A549 (cell line): ENCODE results near the gene MS4A2. TPM values are rescaled to one million over a fixed set of nuclear protein-coding genes. Genes with fewer than 3 reads are reported as not detected.

ENCODE experiments used
- ATAC-seq, 2 experiments: fragments of 200-7000 bp in 1 of 2; fragments of >200 bp in 1 of 2; cut with Nextera tagmentation in 1 of 2; cut with Tn5 transposase in 1 of 2; 3 replicates each; pipeline versions ENCODE4 v1.8.0 to v1.9.1; 2018 to 2020; ENCODE audit warnings: mild to moderate bottlenecking in 1 of 2, moderate library complexity in 1 of 2
- CTCF ChIA-PET: fragments of 300-600 bp; sonication (Branson Sonifier 250); formaldehyde crosslinking; extraction: SDS; loops from one replicate; lab custom pipeline; 2021; ENCODE audit warnings: antibody characterized with exemption, inconsistent platforms; lab: Yijun Ruan, JAX
- POLR2A ChIA-PET: fragments of 350-600 bp; formaldehyde crosslinking; extraction: SDS; loops from one replicate; lab custom pipeline; 2021; ENCODE audit warnings: antibody characterized with exemption, inconsistent platforms; lab: Yijun Ruan, JAX
- DNase-seq, 2 experiments: peaks; one replicate each; pipeline versions ENCODE4 v3.0.0 to v3.0.0-alpha.2; 2011 to 2016; ENCODE audit warnings: low read depth in 1 of 2, low spot score in 1 of 2
- FAIRE-seq: peaks from 2 replicates; lab custom pipeline; 2011; peaks lifted over from hg19 to GRCh38; lab: Jason Lieb, UNC
- H3K27ac ChIP-seq, 2 experiments: fragments of >200 bp; sonication (Bioruptor Twin); formaldehyde crosslinking; 3 replicates each; pipeline ENCODE4 v1.5.1; 2016 to 2017
- H3K4me1 ChIP-seq: fragments of >200 bp; sonication (Bioruptor Twin); formaldehyde crosslinking; 3 replicates; pipeline ENCODE4 v1.6.1; 2016
- H3K4me2 ChIP-seq: fragments of >200 bp; sonication (Bioruptor Twin); formaldehyde crosslinking; 3 replicates; pipeline ENCODE4 v1.6.1; 2016
- H3K4me3 ChIP-seq: fragments of >200 bp; sonication (Bioruptor Twin); formaldehyde crosslinking; 3 replicates; pipeline ENCODE4 v1.5.1; 2016
- H3K9me3 ChIP-seq: fragments of >200 bp; sonication (Bioruptor Twin); formaldehyde crosslinking; 3 replicates; pipeline ENCODE4 v1.6.1; 2016
- ATOH8 ChIP-seq: fragments of 250-450 bp; sonication (Bioruptor Pico); IDR thresholded peaks from 2 replicates; pipeline ENCODE4 v1.5.0; 2020; ENCODE audit warnings: low read depth, mild to moderate bottlenecking, moderate library complexity
- BCL3 ChIP-seq: fragments of >200 bp; sonication (Bioruptor Twin); formaldehyde crosslinking; IDR thresholded peaks from 3 replicates; pipeline ENCODE4 v1.6.1; 2016
- CBX2 ChIP-seq: fragments of 200-600 bp; sonication (generic); IDR thresholded peaks from 2 replicates; pipeline ENCODE4 v1.6.1; 2016; ENCODE audit warnings: low read depth, mild to moderate bottlenecking, borderline replicate concordance
- E2F6 ChIP-seq: IDR thresholded peaks from 2 replicates; pipeline ENCODE4 v1.6.1; 2012; ENCODE audit warnings: low read depth, borderline replicate concordance
- EHMT2 ChIP-seq: fragments of 200-600 bp; sonication (generic); IDR thresholded peaks from 2 replicates; pipeline ENCODE4 v1.6.1; 2016; ENCODE audit warnings: antibody characterized with exemption, low read depth, mild to moderate bottlenecking, moderate library complexity
- ELK1 ChIP-seq: fragments of 150-350 bp; IDR thresholded peaks from 2 replicates; pipeline ENCODE4 v1.6.1; 2014; ENCODE audit warnings: low read depth, mild to moderate bottlenecking, low read length
- FOSB ChIP-seq: fragments of 250-450 bp; sonication (Bioruptor Pico); IDR thresholded peaks from 2 replicates; pipeline ENCODE4 v1.5.0; 2020; ENCODE audit warnings: mild to moderate bottlenecking, moderate library complexity
- FOXS1 ChIP-seq: fragments of 250-450 bp; sonication (Bioruptor Pico); IDR thresholded peaks from 2 replicates; pipeline ENCODE4 v1.5.0; 2020; ENCODE audit warnings: mild to moderate bottlenecking, moderate library complexity
- HEYL ChIP-seq: fragments of 250-450 bp; sonication (Bioruptor Pico); IDR thresholded peaks from 2 replicates; pipeline ENCODE4 v1.8.0; 2021; ENCODE audit warnings: mild to moderate bottlenecking, moderate library complexity
- HOXA7 ChIP-seq: fragments of 250-450 bp; sonication (Bioruptor Pico); IDR thresholded peaks from 2 replicates; pipeline ENCODE4 v1.5.0; 2020; ENCODE audit warnings: mild to moderate bottlenecking, moderate library complexity
- JUN ChIP-seq, 2 experiments: fragments of >200 bp; sonication (Bioruptor Twin); formaldehyde crosslinking; IDR thresholded peaks; 2 replicates in 1 of 2; 3 replicates in 1 of 2; pipeline ENCODE4 v1.6.1; 2016 to 2017
- MYC ChIP-seq: IDR thresholded peaks from 2 replicates; pipeline ENCODE4 v1.6.1; 2012; ENCODE audit warnings: mild to moderate bottlenecking, inconsistent platforms, low read length, improper control_type of control experiment, borderline replicate concordance
- NR3C1 ChIP-seq: fragments of >200 bp; sonication (Bioruptor Twin); formaldehyde crosslinking; IDR thresholded peaks from 3 replicates; pipeline ENCODE4 v1.6.1; 2017
- PHF8 ChIP-seq: fragments of 200-600 bp; sonication (generic); IDR thresholded peaks from 2 replicates; pipeline ENCODE4 v1.6.1; 2016; ENCODE audit warnings: low read depth, mild to moderate bottlenecking, antibody characterized with exemption, moderate library complexity, borderline replicate concordance
- POLR2A ChIP-seq: IDR thresholded peaks from 2 replicates; pipeline ENCODE4 v1.6.1; 2012; ENCODE audit warnings: mild to moderate bottlenecking, low read length
- RFX5 ChIP-seq: fragments of 450-650 bp; IDR thresholded peaks from 2 replicates; pipeline ENCODE4 v1.7.1; 2014; ENCODE audit warnings: antibody characterized with exemption, mild to moderate bottlenecking, moderate library complexity
- SMC3 ChIP-seq: fragments of >200 bp; sonication (Bioruptor Twin); formaldehyde crosslinking; IDR thresholded peaks from 3 replicates; pipeline ENCODE4 v1.6.1; 2018; ENCODE audit warnings: inconsistent platforms
- TFCP2L1 ChIP-seq: fragments of 250-450 bp; sonication (Bioruptor Pico); IDR thresholded peaks from 2 replicates; pipeline ENCODE4 v1.5.0; 2021; ENCODE audit warnings: mild to moderate bottlenecking
- TP53 ChIP-seq: fragments of 250-450 bp; sonication (Bioruptor Pico); IDR thresholded peaks from 2 replicates; pipeline ENCODE4 v1.5.0; 2021; ENCODE audit warnings: mild to moderate bottlenecking, moderate library complexity
- ZSCAN20 ChIP-seq: fragments of 250-450 bp; sonication (Bioruptor Pico); IDR thresholded peaks from 2 replicates; pipeline ENCODE4 v1.8.0; 2022; ENCODE audit warnings: mild to moderate bottlenecking, moderate library complexity
- WGBS: methylation state at CpG from one replicate; pipeline ENCODE4 v1.1.6; 2017; ENCODE audit errors: missing lambda C conversion rate; 5-methylcytosine and 5-hydroxymethylcytosine counted together
- polyA plus RNA-seq, 4 experiments: library from polyadenylated mRNA; depleted of rRNA in 3 of 4; stranded (reverse); fragments of >200 nt; fragmentation: RNase III in 1 of 4; extraction: RNeasy Plus Mini Kit Qiagen cat#74134 plus additional on column Dnase treatment in 1 of 4; gene quantifications; 2 replicates in 3 of 4; 3 replicates in 1 of 4; pipeline ENCODE4 v1.2.3, GENCODE V29; 2011 to 2017

The MS4A2 gene
- polyA plus RNA-seq, 2 of the 4 experiments (the other 2 are of a cell fraction), result not detected

GRCh38 chr11:60056349-60056969, 32.0 kb upstream of the MS4A2 start, which contains the start of gene MS4A3:
TSS of gene MS4A3 (plus strand) at chr11:60056665. CDS start at chr11:60061161, 4,496 bp downstream.
- no peaks in the 10 kb centered on the region for H3K9me3 ChIP-seq
- no peaks in the 10 kb centered on the region for H3K4me1 ChIP-seq
- FAIRE-seq (no peak), DNase-seq (no peak), ATAC-seq (peak in 1 of 2 experiments; percentile 50; a peak in 1 of 6 replicates)
- POLR2A ChIA-PET, result no interaction called here
- no peak within 1 kb of the TSS for H3K4me3 ChIP-seq
- WGBS, result 26% methylated on average over 8 of the region's 8 CpGs
- no peak within 1 kb of the TSS for H3K4me2 ChIP-seq
- no peak within 1 kb of the TSS for H3K27ac ChIP-seq
- TF ChIP-seq HOXA7, result no peak
- no peak for TF ChIP-seq ELK1
- no peak for TF ChIP-seq NR3C1
- no peak for TF ChIP-seq BCL3
- no peak for TF ChIP-seq PHF8
- no peak for TF ChIP-seq SMC3
- TF ChIP-seq ZSCAN20, result no peak
- TF ChIP-seq HEYL (CRISPR knock-in tag), result no peak
- TF ChIP-seq TP53 (CRISPR knock-in tag), result no peak
- TF ChIP-seq E2F6, result no peak
- no peak for TF ChIP-seq JUN (IDR thresholded peaks at IDR 0.05)
- TF ChIP-seq RFX5, result no peak
- no peak for TF ChIP-seq CBX2
- no peak for TF ChIP-seq EHMT2
- TF ChIP-seq ATOH8 (CRISPR knock-in tag), result no peak
- CTCF ChIA-PET, result no interaction called here

- ATAC-seq (no peak), DNase-seq (no peak), FAIRE-seq (no peak)
- no peak for TF ChIP-seq FOXS1 (CRISPR knock-in tag)
- no peak for TF ChIP-seq POLR2A
- TF ChIP-seq ATOH8 (CRISPR knock-in tag), result no peak
- TF ChIP-seq NR3C1, result no peak
- TF ChIP-seq TFCP2L1, result no peak
- no peak for TF ChIP-seq MYC
- no peak for TF ChIP-seq FOSB (CRISPR knock-in tag)
- H3K4me3 ChIP-seq, result no peak overlapping the region
- ChIA-PET CTCF (no interaction called here), POLR2A (no interaction called here)
- no peaks in the 10 kb centered on the region for H3K9me3 ChIP-seq
- H3K27ac ChIP-seq, result no peak overlapping the region
- no peaks in the 10 kb centered on the region for H3K4me1 ChIP-seq
- H3K4me2 ChIP-seq, result no peak overlapping the region
- WGBS, result 22% methylated on average over 3 of the region's 3 CpGs
Measured at GRCh38 chr11:60059052-60059451, 29.4 kb upstream of the MS4A2 start.
